Adrenal gland (tissue), 5 donors: ENCODE data around the gene CCL18.

Experiments
- CTCF ChIP-seq, 6 experiments: fragments of 450-650 bp in 4 of 6; fragments of 200-600 bp in 2 of 6; sonication (generic) in 1 of 6; IDR thresholded peaks; 1 replicate in 5 of 6; 2 replicates in 1 of 6; pipeline versions ENCODE4 v1.5.1 to v1.8.0; 2016 to 2021; ENCODE audit warnings: antibody characterized with exemption in 6 of 6, mild to moderate bottlenecking in 2 of 6, moderate library complexity in 1 of 6
- POLR2A ChIP-seq, 2 donors: fragments of 450-650 bp; IDR thresholded peaks; one replicate each; pipeline ENCODE4 v1.6.1; 2017; ENCODE audit warnings: antibody characterized with exemption in 2 of 2, mild to moderate bottlenecking in 2 of 2, moderate library complexity in 1 of 2
- donor health status: DM: no; HTN: no; CAD: no.

- TF ChIP-seq CTCF (IDR thresholded peaks at IDR 0.05) (no peak), POLR2A (IDR thresholded peaks at IDR 0.05) (no peak)
Measured at GRCh38 chr17:36024106-36024869, 39.8 kb upstream of the CCL18 start.
